Endothelial cell of umbilical vein (primary cell): ENCODE measurements around the gene DMXL1.

Source experiments
- CTCF ChIP-seq, 2 donors: IDR thresholded peaks; 1 replicate in 1 of 2; 2 replicates in 1 of 2; pipeline ENCODE4 v1.5.1; 2011; ENCODE audit warnings: low read length in 2 of 2, mild to moderate bottlenecking in 2 of 2, moderate library complexity in 2 of 2, control low read depth in 1 of 2, inconsistent platforms in 1 of 2, low read depth in 1 of 2; ENCODE audit not compliant: insufficient read depth in 1 of 2; ENCODE audit errors: extremely low read depth in 1 of 2
- EZH2 ChIP-seq: IDR thresholded peaks from 2 replicates; pipeline ENCODE4 v1.6.1; 2012; ENCODE audit warnings: borderline replicate concordance, low read depth, mild to moderate bottlenecking, moderate library complexity, low read length, inconsistent platforms; ENCODE audit not compliant: severe bottlenecking
- FOS ChIP-seq: IDR thresholded peaks from 2 replicates; pipeline ENCODE4 v1.6.1; 2011; ENCODE audit warnings: mild to moderate bottlenecking, low read length, moderate library complexity, borderline replicate concordance; ENCODE audit not compliant: insufficient read depth
- GATA2 ChIP-seq: IDR thresholded peaks from 2 replicates; pipeline ENCODE4 v1.7.0; 2011; ENCODE audit warnings: low read depth, mild to moderate bottlenecking, moderate library complexity, mixed read lengths, low read length; ENCODE audit not compliant: insufficient read length, insufficient read depth
- JUN ChIP-seq: IDR thresholded peaks from 2 replicates; pipeline ENCODE4 v1.6.1; 2011; ENCODE audit warnings: borderline replicate concordance, low read depth; ENCODE audit not compliant: insufficient read length, insufficient read depth
- MAX ChIP-seq: IDR thresholded peaks from 2 replicates; pipeline ENCODE4 v1.6.1; 2011; ENCODE audit not compliant: insufficient read depth, insufficient read length
- MYC ChIP-seq: IDR thresholded peaks from one replicate; pipeline ENCODE4 v1.6.1; 2011; ENCODE audit warnings: mild to moderate bottlenecking, low read depth, low read length
- POLR2A ChIP-seq: IDR thresholded peaks from 2 replicates; pipeline ENCODE4 v1.6.1; 2012; ENCODE audit warnings: low read depth, mild to moderate bottlenecking, control low read depth, low read length
- POLR2AphosphoS5 ChIP-seq: IDR thresholded peaks from 2 replicates; pipeline ENCODE4 v1.6.1; 2012; ENCODE audit warnings: low read depth, mild to moderate bottlenecking, control low read depth, low read length, moderate library complexity; ENCODE audit not compliant: insufficient read depth

GRCh38 chr5:119187776-119188529 lies 117.1 kb downstream of the DMXL1 start:
- TF ChIP-seq EZH2 (no peak), POLR2AphosphoS5 (no peak), CTCF (IDR thresholded peaks at IDR 0.05; ENCODE audit: extremely low read depth in 1 of 2, insufficient read depth in 1 of 2, low read depth in 1 of 2, low read length in 2 of 2) (no peak), POLR2A (no peak), MAX (no peak), MYC (no peak), JUN (no peak), GATA2 (no peak), FOS (no peak)
